Globus pallidus (tissue), 1 donor: ENCODE results near the gene TRIM33.

Source experiments
- DNase-seq: peaks from one replicate; pipeline ENCODE4 v3.0.0-alpha.2; 2015; ENCODE audit warnings: low spot score

TRIM33 gene

DNA sequence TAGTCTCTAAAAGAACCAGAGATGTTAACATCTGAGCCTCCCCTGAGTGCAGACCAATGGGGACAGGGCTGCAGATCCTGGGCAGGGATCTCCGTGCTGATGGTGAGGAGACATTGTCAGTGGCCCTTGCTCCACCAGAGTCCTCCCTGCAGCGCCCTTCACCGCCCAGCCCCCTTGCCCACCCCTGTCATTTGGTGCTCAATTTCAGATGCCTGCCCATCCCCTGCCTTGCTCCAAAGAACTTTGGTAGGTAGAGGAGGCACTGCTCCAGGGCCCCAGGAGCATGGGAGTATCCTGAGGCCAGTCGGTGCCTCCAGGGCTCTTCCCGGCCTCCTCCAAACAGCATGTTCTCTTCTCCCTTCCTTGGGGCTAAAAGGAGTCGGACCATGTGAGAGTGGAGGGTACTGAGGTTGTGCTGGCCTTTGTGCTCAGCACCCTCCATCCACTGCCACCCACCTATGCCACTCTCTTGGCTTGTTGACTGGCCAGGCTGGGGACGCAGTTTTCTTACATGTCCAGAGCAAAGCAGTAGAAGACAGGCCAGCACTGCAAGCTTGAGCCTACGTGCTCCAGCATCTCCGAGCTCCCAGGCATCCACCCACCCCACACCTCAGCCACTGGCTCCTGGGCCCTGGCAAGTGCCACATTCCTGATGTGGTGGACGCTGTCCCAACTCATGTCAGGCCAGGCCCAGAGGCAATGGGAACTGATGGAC is 160.1 kb downstream of the TRIM33 start:
- no peak for DNase-seq

DNA sequence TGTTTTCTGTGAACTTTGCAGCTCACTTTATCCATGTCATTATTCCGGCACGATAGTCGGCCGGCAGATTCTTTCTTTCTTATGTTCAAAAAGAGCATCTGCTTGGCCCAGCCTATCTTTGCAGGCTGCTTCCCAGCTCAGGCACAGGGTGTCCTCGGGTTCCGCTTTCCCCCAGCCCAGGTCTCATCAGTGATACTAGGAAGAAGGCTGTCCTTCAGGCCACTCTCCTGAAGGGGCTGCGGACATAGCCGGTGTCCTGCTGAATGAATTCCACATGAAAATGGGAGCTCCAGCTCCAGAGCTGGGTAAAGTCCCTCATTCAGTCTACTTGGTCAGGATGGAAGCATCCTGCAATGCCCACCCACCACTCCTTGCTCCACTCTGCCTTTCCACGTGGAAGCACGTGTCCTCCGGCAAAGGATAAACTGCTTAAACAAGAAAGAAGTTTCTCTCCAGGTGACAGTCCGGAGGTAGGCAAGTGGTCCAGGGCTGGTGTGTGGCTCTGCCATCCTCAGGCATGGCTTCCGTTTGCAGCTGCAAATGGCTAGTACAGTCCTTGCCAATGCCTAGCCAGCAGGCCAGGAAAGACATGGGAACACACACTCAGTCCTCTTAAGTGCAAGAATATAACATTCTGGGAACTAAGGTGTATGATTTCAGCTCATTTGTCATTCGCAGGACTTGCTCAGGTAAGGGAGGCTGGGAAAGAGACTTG is 161.0 kb downstream of the TRIM33 start:
- DNase-seq, result no peak

DNA sequence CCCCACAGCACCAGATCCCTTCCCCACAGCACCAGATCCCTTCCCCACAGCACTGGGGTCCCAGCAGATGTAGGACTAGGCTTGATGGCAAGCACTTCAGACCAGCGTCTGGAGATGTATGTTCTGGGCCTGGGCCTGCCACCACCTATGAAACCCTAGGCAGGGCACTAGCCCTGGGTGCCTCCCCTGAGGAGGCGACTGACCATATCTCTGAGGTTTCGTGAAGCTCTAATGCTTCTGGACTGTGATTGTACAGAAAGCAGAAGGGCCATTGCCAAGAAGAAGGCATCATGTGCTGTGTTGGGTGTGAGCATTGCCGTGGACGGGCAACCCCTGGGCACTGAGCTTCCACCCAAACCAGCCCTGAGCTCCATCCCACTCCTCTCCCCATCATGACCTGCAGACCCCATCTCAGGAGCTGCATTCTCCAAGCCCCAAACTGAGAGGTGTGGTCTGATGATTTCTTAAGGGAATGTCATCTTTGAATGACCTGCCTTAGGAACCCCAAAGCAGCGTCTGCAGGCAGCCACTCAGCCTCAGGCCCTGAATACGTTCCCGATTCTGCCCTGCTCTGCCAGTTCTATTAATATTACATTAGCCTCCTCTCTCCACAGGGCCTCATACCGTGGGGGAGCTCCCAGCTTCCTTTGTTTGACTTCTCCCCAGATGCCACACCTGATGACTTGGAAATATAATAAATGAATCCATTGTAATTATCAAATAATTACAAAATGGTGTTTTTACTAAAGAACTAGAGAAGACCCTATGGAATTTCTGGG is 163.4 kb downstream of the TRIM33 start:
- no peak for DNase-seq

DNA sequence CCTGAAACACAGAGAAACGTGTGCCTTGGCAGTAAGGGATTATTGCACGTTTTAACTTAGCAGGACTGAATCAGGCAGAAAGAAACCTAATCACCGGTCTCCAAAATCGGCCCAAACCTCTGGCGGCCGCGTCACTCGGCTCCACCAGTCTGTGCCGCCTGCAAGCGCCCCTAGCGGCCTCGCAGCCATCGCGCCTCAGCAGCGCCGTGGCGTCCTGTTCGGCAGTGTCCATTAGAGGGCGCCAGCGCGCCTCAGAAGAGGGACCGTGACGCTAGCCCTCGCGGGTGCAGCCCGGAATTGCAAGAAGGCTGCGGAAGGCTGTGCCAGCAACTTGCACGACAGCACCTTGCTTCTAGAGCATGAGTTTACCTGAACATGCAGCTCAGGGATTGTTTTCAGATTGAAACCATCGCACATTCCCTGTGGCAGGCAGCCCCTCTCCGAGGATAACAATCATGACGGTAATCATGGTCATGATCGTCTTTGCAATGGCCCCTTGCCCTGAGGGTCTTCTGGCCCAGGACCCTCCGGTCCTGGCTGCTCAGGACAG is 164.4 kb downstream of the TRIM33 start:
- DNase-seq, result peak; percentile 90

DNA sequence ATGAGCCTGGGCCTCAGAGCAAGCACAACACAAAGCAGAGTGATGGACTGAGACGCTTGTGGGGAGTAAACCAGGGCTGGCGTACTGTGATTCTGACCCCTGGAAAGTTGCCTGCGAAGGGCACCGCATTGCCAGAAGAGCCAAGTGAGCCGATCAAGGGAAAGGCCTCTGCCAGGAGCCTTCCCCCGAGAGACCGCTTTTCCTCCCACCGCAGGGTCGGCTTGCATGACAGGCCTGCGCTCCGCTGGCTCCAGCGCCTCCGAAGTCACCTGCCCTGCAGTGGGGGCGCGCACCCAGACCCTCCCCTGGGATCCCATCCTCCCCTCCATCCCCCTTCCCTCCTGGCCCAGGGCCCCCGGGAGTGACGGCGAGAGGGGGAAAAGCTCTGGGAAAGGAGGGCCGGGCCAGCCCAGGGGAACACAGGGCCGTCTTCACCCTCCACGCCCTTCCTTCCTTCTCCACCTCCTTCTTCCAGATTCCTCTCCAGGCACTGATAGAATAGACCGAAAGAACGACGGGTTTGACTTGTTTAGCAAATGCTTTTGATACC is 165.0 kb downstream of the TRIM33 start:
- DNase-seq, result no peak

DNA sequence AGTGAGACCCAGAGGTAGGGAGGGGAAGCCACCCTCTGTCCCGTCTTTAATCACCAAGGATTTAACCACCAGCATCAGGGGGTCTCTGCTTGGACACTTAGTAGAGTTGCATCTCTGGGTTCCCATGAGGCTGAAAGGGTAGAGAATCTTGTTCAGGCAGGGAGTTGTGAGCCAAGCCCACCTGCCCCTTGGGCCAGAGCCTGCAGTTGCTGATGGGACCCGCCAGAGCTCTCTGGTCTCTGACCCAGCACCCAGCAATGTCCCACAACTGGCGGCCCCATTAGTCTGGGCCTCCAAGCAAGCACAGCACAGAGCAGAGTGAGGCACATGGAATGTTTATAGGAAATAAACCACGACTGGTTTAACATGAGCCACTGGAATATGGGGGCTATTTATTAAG is 166.3 kb downstream of the TRIM33 start:
- no peak for DNase-seq
